ENCODE data around the gene EPHA8.

Gene EPHA8

DNA sequence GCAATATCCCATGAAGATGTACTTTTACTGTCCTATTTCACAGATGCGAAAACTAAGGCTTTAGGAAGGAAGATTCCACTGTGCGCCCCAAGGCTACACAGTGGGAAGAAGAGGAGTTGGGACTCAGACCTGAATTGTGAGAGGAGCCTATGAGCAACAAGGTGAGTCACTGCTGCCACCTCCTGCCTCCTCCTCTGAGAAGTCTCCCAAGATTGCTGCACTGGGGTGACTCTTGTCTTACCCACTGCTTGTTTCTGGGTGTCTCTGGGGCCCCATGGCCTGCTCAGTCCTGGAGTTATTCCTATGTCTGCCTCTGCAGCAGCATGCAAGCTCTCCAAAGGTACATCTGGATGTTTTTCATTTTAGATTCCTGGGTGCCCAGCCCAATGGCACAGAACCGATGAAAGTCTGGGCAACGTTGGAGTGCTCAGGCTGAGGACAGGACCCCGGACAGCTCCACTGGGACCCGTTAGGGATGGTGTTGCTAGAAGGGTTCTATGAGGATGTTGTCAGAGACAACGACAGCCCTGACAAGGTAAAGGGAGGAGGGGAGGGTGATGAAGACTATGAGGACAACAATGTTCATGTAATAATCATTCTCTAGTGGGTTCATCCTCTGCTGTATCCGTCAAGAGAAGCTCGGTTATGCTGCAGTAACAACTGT, 62.1 kb downstream of the EPHA8 start:
- DNase-seq: no peak

DNA sequence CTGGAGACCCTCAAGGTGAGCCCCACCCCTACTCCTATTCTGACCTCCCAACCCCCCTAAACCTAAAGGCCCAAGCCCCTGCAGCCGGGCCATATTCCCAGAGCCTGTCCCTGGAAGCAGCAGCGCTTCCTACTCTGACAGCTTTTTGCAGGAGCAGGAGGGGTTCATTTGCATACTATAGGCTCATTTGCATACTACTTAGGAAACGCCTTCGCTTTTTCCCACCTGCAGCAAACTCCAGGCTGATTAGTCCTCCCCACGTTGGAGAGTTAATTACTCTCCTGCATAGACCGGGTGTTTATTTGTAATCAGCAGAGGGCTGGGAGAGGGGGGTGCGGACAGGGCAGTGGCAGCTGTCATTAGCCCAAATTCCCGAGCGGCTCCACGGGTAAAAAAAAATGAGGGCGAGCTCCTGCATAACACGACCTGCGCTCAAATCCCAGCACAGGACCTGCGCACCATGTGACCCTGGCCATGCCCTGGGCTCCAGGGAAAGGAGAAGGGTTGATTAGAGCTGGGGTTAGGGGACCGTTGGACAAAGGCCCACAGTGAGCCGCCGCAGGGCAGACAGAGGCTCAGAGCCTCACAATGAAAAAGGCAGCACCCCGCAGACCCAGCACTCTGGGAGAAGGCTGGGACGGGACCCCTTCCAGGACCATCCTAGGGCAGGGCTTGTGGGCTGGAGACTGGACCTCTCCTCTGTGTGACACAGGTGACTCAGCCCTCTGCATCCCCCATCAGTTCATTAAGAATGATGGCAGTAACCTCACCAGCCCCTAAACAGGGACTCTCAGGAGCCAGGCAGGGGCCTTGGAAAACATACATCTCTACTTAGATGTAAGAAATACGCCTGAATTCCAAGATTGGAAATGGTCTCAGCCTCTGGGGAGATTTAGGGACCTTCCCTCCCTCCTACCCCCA, 63.2 kb downstream of the EPHA8 start:
- no peak for DNase-seq

DNA sequence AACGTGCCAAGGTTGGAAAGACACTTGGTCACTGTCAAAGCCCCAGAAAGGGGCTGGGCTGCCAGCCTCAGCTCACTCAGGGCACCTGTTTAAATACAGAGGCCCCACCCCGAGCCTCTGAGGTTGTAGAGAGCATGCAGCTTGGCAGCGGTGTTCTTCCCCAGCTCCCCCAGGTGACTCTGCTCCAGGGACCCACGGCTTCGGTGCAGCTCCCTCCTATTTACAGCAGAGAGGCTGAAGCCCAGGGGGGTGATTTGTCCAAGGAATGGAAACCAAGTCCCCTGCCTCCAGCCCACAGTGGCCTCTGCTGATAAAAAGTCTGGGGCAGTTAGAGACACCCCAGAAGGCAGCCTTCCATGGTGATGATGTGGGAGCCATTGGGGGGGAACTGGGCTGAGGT, 64.0 kb downstream of the EPHA8 start:
- peak; percentile 91 for DNase-seq

DNA sequence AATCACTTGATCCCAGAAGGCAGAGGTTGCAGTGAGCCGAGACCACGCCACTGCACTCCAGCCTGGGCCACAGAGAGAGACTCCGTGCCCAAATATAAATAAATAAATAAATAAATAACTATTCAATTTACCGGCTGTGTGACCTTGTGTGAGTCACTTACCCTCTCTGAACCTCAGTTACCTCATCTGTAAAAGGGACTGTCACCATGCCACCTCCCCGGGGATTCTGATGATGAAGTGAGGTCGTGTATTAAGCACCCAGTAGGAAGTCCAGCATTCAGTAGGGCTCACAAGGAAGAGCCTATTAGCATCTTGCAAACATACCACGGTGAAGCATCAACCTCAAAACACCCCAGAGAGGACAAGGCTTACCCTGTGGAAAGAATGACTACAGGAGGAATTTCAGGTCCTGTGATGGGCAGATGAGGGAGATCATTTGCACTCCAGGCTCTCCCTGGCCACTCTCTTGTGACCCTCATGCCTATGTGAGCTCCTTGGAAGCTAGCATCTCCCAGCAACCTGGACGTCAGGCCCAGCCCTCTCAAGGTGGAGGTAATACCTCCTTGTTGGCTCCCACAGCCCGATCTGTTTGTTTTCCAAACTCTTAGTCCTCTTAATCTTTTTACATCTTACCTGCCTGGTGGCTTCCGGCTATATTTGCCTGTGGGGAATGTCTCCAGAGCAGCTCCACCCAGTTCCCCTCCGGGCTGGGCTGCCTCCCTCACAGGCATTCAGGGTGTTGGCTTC, 65.6 kb downstream of the EPHA8 start:
- no peak for DNase-seq

DNA sequence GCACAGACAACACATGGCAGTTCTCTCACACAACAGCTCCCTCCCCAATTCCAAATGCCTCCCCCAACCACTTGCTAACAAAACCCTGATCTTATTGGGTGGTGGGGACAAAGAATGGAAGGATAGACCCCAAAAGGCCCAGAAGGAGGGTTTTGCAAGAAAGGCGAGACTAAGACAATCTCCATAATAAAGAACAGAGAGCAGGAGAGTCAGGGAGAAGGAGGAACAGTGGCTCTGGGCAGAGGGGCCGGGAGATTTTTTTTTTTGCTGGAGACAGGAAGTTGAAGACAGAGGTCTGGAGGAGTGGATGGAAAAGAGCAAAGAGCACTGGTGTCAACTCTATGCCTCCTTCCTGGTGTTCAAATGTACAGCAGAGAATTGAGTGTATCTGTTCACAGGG, 66.6 kb downstream of the EPHA8 start:
- DNase-seq: no peak

DNA sequence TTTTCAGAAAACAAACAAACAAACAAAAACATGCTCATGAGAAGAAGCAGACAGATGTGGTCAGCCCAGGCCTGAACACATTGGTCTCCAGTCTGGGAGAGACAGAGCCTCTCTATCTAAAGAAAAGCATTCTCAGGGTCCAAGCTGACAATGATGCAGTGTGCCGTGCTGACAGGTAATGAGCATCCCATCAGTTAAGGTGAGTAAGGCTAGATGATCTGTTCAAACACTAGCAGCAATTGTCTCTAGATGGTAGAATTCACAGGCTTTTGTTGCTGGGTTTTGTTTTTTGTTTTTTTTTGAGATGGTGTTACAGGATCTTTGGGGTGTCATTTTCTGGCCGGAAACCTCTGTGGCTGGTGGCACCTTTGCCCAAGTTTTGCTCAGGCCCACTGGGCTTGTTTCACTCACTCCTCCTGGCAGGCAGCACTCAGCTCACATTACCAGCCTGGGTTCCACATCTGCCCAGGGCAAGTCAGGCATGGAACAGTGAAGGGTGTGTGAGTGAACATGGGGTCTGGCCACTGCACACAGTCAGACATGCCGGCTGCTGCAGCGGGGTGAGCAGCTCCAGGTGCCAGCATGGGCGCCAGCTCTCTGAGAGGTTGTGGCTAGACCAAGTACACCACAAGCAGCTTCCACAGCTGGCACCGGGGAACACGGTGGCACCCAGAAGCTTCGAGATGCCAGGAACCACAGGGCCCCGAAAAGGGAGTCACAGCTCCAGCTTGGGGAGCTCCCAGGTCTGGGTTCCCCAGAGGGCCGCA, 70.6 kb downstream of the EPHA8 start:
- no peak for DNase-seq

DNA sequence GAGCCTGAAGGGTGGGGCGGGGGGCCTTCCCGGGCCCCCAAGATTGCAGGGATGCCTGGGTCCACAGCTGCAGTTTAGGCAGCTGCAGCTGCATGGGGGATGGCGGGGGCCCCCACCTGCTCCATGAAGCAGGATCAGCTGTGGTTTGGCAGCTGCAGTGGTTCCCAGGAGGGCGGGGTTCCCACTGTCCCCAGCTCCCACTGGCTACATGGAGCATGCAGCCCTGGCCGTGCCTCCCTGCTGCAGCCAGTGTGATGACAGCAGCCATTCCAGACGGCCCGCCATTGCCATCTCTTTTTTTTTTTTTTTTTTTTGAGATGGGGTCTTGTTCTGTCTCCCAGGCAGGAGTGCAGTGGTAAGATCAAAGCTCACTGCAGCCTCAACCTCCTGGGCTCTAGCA, 72.1 kb downstream of the EPHA8 start:
- no peak for DNase-seq

DNA sequence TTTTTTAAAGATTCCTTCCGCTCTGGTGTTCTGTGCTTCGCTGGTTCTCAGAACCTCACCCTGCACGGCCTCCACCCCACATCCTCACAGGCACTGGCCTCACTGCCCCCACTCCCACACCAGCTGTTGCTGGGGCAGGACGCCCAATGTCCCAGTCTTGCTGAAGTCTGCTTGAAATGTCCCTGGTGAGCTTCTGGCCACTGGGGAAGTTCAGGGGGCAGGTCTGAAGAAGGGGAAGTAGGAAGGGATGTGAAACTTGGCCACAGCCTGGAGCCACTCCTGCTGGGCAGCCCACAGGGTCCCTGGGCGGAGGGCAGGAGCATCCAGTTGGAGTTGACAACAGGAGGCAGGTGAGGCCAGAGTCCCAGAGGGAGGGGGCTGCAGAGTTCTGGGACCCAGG, 73.1 kb downstream of the EPHA8 start, which contains the start of gene C1QA:
C1QA (plus strand) TSS at position 276 of the 400 bp plus-strand sequence. CDS start 989 bp downstream, outside the sequence.
- DNase-seq: no peak

DNA sequence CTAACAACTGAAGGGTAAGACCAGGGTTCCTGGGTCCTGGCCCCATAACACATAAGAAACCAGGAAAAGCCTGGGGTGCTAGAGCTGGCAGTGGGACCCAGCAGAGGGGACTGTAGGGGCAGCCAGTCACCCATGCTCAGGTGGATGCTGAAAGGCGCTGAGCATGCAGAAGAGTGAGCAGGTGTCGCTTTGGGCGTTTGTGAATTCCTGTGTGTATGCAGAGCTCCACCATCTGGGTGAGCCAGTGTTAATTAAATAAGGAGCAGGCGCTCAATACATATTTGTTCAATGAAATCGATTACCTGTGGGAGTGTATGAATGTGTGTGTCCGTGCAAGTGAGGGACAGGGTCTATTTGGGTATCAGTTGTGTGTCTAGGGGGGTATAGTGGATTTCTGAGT, 73.6 kb downstream of the EPHA8 start:
- peak; percentile 72 for DNase-seq

DNA sequence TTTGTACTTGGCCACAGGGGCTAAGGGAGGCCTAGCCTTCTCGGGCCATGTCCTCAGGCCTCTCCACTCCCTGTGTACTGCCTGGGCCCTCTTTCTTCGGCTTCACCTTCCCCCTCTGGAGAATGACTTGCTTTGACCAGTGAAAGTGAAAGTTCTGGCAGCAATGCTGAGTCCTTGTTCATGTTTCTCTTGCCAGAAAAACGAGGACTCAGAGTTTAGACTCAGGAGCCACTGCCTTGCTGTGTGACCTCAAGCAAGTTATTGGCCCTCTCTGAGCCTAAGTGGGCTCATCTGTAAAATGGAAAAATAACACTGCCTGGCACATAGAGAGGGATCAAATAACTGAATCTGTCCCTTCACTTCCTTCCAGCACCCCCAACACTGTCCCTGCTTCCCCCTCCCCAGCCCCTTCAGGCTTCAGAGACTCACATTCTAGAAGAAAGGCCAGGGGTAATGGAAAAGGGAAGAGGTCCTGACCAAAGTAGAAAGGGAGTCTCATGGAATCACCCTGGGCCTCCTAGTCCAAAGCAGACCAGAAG, 74.7 kb downstream of the EPHA8 start:
- no peak for DNase-seq

DNA sequence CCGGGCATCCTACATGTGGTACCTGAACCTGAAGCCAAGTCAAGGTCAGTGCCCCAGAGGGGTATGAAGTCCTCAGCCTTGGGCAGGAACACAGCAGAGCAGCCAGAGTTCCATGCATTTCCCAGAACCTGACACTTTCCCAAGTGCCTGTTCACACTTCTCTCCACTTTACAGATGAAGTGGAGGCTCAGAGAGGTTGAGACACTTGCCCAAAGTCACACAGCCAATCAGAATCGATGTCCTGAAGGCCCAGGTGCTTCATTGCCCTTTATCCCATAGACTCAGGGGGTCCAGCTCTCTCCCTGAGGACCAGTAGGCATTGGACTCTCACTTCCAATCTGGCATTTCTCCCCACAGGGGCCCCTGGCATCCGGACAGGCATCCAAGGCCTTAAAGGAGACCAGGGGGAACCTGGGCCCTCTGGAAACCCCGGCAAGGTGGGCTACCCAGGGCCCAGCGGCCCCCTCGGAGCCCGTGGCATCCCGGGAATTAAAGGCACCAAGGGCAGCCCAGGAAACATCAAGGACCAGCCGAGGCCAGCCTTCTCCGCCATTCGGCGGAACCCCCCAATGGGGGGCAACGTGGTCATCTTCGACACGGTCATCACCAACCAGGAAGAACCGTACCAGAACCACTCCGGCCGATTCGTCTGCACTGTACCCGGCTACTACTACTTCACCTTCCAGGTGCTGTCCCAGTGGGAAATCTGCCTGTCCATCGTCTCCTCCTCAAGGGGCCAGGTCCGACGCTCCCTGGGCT, 75.4 kb downstream of the EPHA8 start:
- DNase-seq: no peak

DNA sequence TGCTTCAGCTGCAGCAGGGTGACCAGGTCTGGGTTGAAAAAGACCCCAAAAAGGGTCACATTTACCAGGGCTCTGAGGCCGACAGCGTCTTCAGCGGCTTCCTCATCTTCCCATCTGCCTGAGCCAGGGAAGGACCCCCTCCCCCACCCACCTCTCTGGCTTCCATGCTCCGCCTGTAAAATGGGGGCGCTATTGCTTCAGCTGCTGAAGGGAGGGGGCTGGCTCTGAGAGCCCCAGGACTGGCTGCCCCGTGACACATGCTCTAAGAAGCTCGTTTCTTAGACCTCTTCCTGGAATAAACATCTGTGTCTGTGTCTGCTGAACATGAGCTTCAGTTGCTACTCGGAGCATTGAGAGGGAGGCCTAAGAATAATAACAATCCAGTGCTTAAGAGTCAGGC, 76.0 kb downstream of the EPHA8 start:
- no peak for DNase-seq

DNA sequence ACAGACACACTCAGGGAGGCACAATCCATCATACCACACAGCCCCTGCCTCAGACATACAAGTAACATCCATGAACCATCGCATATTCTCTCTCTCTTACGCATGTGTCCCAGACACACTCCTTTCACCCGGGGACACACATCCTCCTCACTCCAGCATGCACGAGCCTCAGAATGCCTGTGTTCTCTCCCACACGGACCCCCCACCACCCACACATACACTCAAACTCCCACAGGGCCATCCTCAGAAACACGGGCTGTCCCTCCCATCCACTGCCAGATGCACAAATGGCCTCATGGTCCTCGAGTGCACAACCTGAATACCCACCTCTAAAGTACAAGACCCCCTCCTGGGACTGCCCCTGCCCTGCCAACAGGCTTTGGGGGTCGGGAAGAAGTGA, 78.0 kb downstream of the EPHA8 start:
- DNase-seq: no peak

DNA sequence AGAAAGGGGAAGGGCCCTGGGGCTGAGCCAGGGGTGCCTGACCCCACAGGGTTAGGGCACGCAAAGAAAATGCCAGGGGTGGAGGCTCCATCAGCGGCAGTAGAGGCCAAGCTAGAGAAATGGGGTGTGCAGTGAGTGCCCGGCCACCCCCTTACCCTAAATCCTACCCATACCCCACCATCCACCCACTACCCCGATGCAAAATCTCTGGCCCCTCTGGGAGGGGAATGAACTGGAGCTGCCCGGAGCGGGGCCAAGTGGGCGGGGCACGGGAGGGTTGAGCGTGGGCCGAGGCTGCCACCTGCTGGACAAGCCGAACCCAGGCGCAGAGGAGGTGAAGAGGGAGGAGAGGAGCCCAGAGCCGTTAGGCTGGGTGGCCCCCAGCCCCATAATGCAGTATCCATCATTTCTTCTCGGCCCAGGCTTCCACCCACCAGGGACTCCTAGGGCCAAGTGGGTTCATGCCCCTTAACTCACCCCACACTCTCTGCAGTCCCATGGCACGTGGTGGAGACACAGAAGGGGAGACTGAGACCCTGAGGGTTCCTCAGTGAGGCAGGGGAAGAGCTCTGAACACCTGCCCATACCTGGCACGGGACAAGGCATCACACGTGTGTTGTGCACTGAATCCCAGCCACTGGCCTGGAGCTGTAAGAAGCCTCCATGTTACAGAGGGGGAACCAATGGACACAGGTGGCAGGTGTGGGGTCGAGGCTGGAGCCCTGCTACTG, 78.8 kb downstream of the EPHA8 start:
- DNase-seq: peak; percentile 66

DNA sequence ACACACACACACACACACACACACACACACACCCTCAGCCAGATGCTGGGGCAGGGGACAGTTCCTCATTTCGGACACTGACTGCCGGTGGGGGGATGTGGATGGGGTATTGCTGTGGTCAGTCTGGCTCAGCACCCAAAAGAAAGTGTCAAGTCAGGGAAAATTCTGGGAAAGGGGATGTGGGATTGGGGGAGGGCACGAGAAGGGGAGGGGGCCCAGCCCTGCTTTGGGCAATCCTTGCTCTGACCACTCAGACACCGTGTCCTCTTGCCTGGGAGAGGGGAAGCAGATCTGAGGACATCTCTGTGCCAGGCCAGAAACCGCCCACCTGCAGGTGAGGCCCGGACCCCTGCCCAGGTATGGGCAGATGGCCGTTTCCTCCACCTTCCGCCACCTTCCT, 80.1 kb downstream of the EPHA8 start, which contains the start of gene C1QC:
C1QC (plus strand) TSS at position 253 of the 400 bp plus-strand sequence. CDS start 391 bp downstream, outside the sequence.
- DNase-seq: no peak

DNA sequence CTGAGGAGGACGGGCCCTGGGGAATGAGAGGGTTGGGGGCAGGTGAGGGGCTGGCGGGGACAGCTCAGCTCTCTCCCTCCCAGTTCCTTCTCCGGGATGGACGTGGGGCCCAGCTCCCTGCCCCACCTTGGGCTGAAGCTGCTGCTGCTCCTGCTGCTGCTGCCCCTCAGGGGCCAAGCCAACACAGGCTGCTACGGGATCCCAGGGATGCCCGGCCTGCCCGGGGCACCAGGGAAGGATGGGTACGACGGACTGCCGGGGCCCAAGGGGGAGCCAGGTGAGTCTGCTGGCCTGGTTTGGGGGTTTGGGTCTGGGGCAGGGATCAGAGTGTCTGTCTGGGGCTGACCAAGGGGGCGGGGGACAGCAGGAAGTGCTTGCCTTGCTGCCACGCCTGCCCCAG, 80.6 kb downstream of the EPHA8 start:
- no peak for DNase-seq

DNA sequence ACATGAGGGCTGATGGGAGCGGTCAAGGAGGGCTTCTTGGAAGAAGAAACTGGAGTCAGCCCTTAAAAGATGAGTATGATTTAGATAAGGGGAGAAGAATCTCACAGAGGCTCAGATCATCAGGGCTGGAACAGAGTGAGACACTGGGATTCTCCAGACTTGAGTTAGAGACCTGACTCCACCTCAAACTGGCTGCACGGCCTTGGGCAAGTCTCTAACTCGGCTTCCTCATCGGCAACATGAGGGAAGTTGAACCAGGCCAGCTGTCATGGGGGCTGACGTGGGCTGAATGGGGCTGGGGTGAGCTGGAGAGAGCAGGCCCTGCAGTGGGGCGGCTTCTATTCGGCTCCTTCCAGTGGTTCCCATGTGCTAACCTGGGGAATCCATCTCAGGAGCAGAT, 82.6 kb downstream of the EPHA8 start:
- DNase-seq: no peak

DNA sequence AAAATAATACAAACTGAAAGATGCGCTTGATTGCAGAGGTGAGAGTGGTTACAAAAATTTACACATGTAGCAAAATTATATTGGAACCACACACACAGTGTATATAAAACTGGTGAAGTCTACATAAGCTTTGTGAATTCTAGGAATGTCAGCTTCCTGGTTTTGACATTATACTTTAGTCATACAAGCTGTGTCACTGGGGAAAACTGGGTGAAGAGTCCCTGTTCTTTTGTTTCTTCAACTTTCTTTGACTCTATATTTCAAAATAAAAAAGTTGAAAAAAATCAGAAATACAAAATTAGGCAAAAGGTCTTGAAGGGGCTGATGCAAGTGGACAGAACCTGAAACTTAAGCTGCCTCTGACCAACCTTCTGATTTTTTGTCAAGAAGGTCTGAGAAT, 83.1 kb downstream of the EPHA8 start:
- DNase-seq: no peak

DNA sequence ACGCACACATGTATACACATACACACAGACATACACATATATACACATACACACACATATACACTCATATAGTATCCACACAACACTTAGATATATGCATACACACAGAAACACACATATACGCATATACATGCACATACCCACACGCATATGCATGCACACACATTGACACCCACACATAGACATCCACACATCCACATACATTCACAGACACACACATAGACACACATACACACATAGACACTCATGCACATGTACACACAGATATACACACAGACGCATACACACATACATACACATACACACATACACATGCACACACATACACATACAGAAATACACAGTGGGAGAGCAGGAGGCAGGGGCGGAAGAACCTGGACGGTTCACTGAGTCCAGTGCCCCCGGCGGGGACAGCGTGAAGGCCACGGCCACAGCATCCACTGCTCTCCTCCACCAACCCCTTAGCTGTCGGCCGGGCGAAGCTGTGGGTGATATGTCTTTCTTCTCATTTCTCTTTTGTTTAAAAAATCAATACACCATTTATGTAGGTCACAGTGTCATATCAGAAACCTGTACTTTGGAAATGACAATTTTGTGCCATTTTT, 86.9 kb downstream of the EPHA8 start:
- DNase-seq: no peak
